ENCODE results near the gene TMOD1. TPM values are rescaled to one million over a fixed set of nuclear protein-coding genes. Genes with fewer than 3 reads are reported as not detected.
"Not testable (repeated sequence)": the region's sequence is repeated elsewhere in the genome, so short reads cannot be mapped to it uniquely, and the experiment has no call there.

The TMOD1 gene
- 0.43 and 0.55 TPM in 2 replicates for total RNA-seq (2014; rRNA removed; shearing (Covaris generic))

GRCh38 chr9:97501177-97501971, at the start of gene TMOD1:
Gene TMOD1, plus strand, starts transcription at chr9:97501666. Its CDS starts 22,523 bp downstream, at chr9:97524189.
- H3K27ac ChIP-seq, result no peak within 1 kb of the TSS
- peak within 1 kb of the TSS; percentile 75 for H3K4me3 ChIP-seq
- peak; percentile 65 to 80 for DNase-seq
- no peaks in the 10 kb centered on the region for H3K9me3 ChIP-seq (replicated peaks)
- no peaks in the 10 kb centered on the region for H3K4me1 ChIP-seq
- peaks cover 14% of the 10 kb centered on the region for H3K27me3 ChIP-seq
- H3K36me3 ChIP-seq, result no peaks in the 10 kb centered on the region

GRCh38 chr9:97453573-97453972, 47.9 kb upstream of the TMOD1 start:
- DNase-seq; H3K9me3 ChIP-seq (replicated peaks); H3K4me3 ChIP-seq; H3K27ac ChIP-seq; H3K27me3 ChIP-seq; H3K36me3 ChIP-seq; H3K4me1 ChIP-seq: not testable (repeated sequence)

GRCh38 chr9:97456841-97457240, 44.6 kb upstream of the TMOD1 start:
- DNase-seq; H3K9me3 ChIP-seq (replicated peaks); H3K4me3 ChIP-seq; H3K27me3 ChIP-seq; H3K27ac ChIP-seq; H3K36me3 ChIP-seq; H3K4me1 ChIP-seq: not testable (repeated sequence)

GRCh38 chr9:97459326-97459725, 42.1 kb upstream of the TMOD1 start:
- H3K27ac ChIP-seq, result no peak overlapping the region
- H3K4me1 ChIP-seq, result no peaks in the 10 kb centered on the region
- H3K27me3 ChIP-seq, result no peaks in the 10 kb centered on the region; the same call in 1 of the 2 replicates
- no peak overlapping the region for H3K4me3 ChIP-seq
- no peak for DNase-seq
- H3K36me3 ChIP-seq, result no peaks in the 10 kb centered on the region
- no peaks in the 10 kb centered on the region for H3K9me3 ChIP-seq (replicated peaks)

- H3K27ac ChIP-seq, result no peak overlapping the region
- no peaks in the 10 kb centered on the region; the same call in 1 of the 2 replicates for H3K27me3 ChIP-seq
- no peak overlapping the region for H3K4me3 ChIP-seq
- no peak for DNase-seq
- H3K9me3 ChIP-seq (replicated peaks), result no peaks in the 10 kb centered on the region
- no peaks in the 10 kb centered on the region for H3K4me1 ChIP-seq
- H3K36me3 ChIP-seq, result no peaks in the 10 kb centered on the region
Observed at GRCh38 chr9:97462159-97462558, 39.3 kb upstream of the TMOD1 start.

- no peak for DNase-seq
- Histone ChIP-seq H3K9me3 (replicated peaks) (no peaks in the 10 kb centered on the region), H3K4me3 (no peak overlapping the region), H3K4me1 (no peaks in the 10 kb centered on the region), H3K27ac (no peak overlapping the region), H3K27me3 (no peaks in the 10 kb centered on the region; the same call in 1 of the 2 replicates), H3K36me3 (no peaks in the 10 kb centered on the region)
Observed at GRCh38 chr9:97462914-97463313, 38.6 kb upstream of the TMOD1 start.

- peak; percentile 67 to 82 for DNase-seq
- no peaks in the 10 kb centered on the region for H3K4me1 ChIP-seq
- no peaks in the 10 kb centered on the region for H3K36me3 ChIP-seq
- H3K9me3 ChIP-seq (replicated peaks), result no peaks in the 10 kb centered on the region
- no peak overlapping the region for H3K27ac ChIP-seq
- no peak overlapping the region for H3K4me3 ChIP-seq
- H3K27me3 ChIP-seq, result no peaks in the 10 kb centered on the region
Observed at GRCh38 chr9:97468658-97469448, 32.6 kb upstream of the TMOD1 start.

GRCh38 chr9:97470076-97470475, 31.4 kb upstream of the TMOD1 start:
- no peak for DNase-seq
- Histone ChIP-seq H3K4me1 (0 out of 2 replicates have a peak, but pooled peaks cover 2% of the 10 kb centered on the region), H3K4me3 (no peak overlapping the region), H3K36me3 (no peaks in the 10 kb centered on the region), H3K9me3 (replicated peaks) (no peaks in the 10 kb centered on the region), H3K27me3 (no peaks in the 10 kb centered on the region), H3K27ac (no peak overlapping the region)

- DNase-seq, result peak; percentile 18 to 22
Observed at GRCh38 chr9:97473717-97474116, 27.7 kb upstream of the TMOD1 start.

GRCh38 chr9:97474372-97474925, 27.0 kb upstream of the TMOD1 start:
- Histone ChIP-seq H3K4me1 (0 out of 2 replicates have a peak, but pooled peaks cover 2% of the 10 kb centered on the region), H3K27me3 (no peaks in the 10 kb centered on the region), H3K27ac (no peak overlapping the region), H3K4me3 (no peak overlapping the region), H3K9me3 (replicated peaks) (no peaks in the 10 kb centered on the region), H3K36me3 (no peaks in the 10 kb centered on the region)
- DNase-seq, result no peak

More at GRCh38 chr9:97473717-97474116, 27.7 kb upstream of the TMOD1 start:
- H3K36me3 ChIP-seq, result no peaks in the 10 kb centered on the region
- H3K27me3 ChIP-seq, result no peaks in the 10 kb centered on the region
- 0 out of 2 replicates have a peak, but pooled peaks cover 2% of the 10 kb centered on the region for H3K4me1 ChIP-seq
- H3K27ac ChIP-seq, result no peak overlapping the region
- H3K9me3 ChIP-seq (replicated peaks), result no peaks in the 10 kb centered on the region
- no peak overlapping the region for H3K4me3 ChIP-seq

- Histone ChIP-seq H3K4me1 (0 out of 2 replicates have a peak, but pooled peaks cover 2% of the 10 kb centered on the region), H3K27me3 (no peaks in the 10 kb centered on the region), H3K27ac (no peak overlapping the region), H3K9me3 (replicated peaks) (no peaks in the 10 kb centered on the region), H3K4me3 (no peak overlapping the region), H3K36me3 (no peaks in the 10 kb centered on the region)
- no peak for DNase-seq
Observed at GRCh38 chr9:97475059-97475458, 26.4 kb upstream of the TMOD1 start.

- Histone ChIP-seq H3K4me3 (no peak overlapping the region), H3K4me1 (0 out of 2 replicates have a peak, but pooled peaks cover 2% of the 10 kb centered on the region), H3K9me3 (replicated peaks) (no peaks in the 10 kb centered on the region), H3K36me3 (no peaks in the 10 kb centered on the region), H3K27me3 (no peaks in the 10 kb centered on the region), H3K27ac (no peak overlapping the region)
- DNase-seq, result no peak
Observed at GRCh38 chr9:97478301-97478981, 23.0 kb upstream of the TMOD1 start.

GRCh38 chr9:97479496-97480159, 21.8 kb upstream of the TMOD1 start:
- H3K27me3 ChIP-seq, result no peaks in the 10 kb centered on the region
- no peak overlapping the region for H3K4me3 ChIP-seq
- H3K27ac ChIP-seq, result no peak overlapping the region
- no peak for DNase-seq
- no peaks in the 10 kb centered on the region for H3K36me3 ChIP-seq
- H3K4me1 ChIP-seq, result no peaks in the 10 kb centered on the region
- no peaks in the 10 kb centered on the region for H3K9me3 ChIP-seq (replicated peaks)

- Histone ChIP-seq H3K4me3 (no peak overlapping the region), H3K36me3 (no peaks in the 10 kb centered on the region), H3K27ac (no peak overlapping the region), H3K9me3 (replicated peaks) (no peaks in the 10 kb centered on the region), H3K4me1 (no peaks in the 10 kb centered on the region), H3K27me3 (no peaks in the 10 kb centered on the region)
- DNase-seq, result no peak
Observed at GRCh38 chr9:97480174-97480573, 21.3 kb upstream of the TMOD1 start.
